ENCODE data around the gene FMNL3. TPM values are rescaled to one million over a fixed set of nuclear protein-coding genes. Genes with fewer than 3 reads are reported as not detected.

Gene FMNL3
- total and polyA plus RNA-seq, 2 of the 8 experiments (the other 6 are each of a cell fraction or from before 2014, with no cell fraction given) = 8.6 to 29.0 TPM

DNA sequence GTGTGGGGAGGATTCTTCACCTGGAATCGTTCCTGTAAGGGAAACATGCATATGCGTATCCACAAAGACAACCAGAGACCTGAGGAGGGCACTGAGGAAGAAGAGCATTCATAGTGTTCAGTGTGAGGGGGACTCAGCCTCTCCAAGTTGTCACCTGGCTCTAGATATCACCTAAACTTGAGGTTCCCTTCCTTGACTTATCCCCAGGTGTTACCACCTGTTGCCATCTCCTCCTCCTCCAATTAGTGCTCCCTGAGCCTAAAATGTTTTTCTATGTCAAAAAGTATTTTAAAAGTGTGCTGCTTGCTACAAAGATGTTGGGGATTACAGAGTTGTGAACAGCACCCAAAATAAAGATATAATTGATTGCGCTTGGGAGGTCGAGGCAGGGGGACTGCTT, 41.0 kb downstream of the FMNL3 start (continued):
- TF ChIP-seq NRF1 (IDR thresholded peaks at IDR 0.05; ENCODE audit: low read depth, low read length) = no peak
- TF ChIP-seq, protein P1, sequence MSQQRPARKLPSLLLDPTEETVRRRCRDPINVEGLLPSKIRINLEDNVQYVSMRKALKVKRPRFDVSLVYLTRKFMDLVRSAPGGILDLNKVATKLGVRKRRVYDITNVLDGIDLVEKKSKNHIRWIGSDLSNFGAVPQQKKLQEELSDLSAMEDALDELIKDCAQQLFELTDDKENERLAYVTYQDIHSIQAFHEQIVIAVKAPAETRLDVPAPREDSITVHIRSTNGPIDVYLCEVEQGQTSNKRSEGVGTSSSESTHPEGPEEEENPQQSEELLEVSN (IDR thresholded peaks at IDR 0.05) = no peak
- TF ChIP-seq HDAC6 (IDR thresholded peaks at IDR 0.05; ENCODE audit: low read depth, low read length) = no peak
- TF ChIP-seq PHF8 (conservative IDR thresholded peaks at IDR 0.05; ENCODE audit: low read depth, low read length) = no peak
- TF ChIP-seq RFX5 (IDR thresholded peaks at IDR 0.05; ENCODE audit: borderline replicate concordance, low read depth, low read length) = no peak
- TF ChIP-seq, protein P2, sequence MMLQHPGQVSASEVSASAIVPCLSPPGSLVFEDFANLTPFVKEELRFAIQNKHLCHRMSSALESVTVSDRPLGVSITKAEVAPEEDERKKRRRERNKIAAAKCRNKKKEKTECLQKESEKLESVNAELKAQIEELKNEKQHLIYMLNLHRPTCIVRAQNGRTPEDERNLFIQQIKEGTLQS (IDR thresholded peaks at IDR 0.05; ENCODE audit: insufficient read depth, low read depth, low read length) = no peak

Measured in H1 (cell line).